ENCODE data around the gene ZNF584. TPM values are rescaled to one million over a fixed set of nuclear protein-coding genes. Genes with fewer than 3 reads are reported as not detected.
A peak's percentile ranks its signal among the peaks of the same experiment; 100 is the strongest.
"Not testable (repeated sequence)": the region's sequence is repeated elsewhere in the genome, so short reads cannot be mapped to it uniquely, and the experiment has no call there.

Gene ZNF584
- total and polyA plus RNA-seq, 4 experiments from 2014 or later = 6.6 to 10.7 (median 9.7) TPM

DNA sequence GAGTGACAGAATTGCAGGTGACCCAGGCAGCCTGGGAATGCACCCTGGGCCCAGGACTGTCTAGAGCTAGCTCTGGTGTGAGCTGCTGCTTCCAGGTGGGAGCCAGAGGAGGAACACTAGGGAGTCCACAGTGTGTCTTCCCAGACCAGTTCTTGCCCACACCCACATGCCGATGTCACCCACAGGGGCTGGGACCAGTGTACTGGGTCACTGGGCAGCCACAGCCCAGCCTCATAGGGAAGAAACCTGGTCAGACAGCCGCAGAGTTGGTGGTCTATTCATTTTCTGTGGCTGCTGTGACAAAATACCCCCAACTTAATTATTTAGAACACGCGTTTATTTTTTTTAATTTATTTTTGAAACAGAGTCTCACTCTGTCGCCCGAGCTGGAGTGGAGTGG, 9.9 kb upstream of the ZNF584 start:
- Histone ChIP-seq H3K27me3 (ENCODE audit: insufficient read depth, low read length) (peaks cover 11% of the 10 kb centered on the region), H3K27ac (ENCODE audit: low read depth, low read length) (no peak overlapping the region), H3K36me3 (ENCODE audit: insufficient read depth, low read length) (peaks cover 17% of the 10 kb centered on the region), H3K9me3 (ENCODE audit: control insufficient read depth in 1 of 2, low read length in 2 of 2) (no peaks in the 10 kb centered on the region), H3K4me1 (ENCODE audit: insufficient read depth, low read length) (peaks cover 24% of the 10 kb centered on the region), H3K4me3 (ENCODE audit: low read length in 2 of 2) (no peak overlapping the region)
- ChIA-PET POLR2A (ENCODE audit: partially characterized antibody) (no interaction called here), CTCF (ENCODE audit: partially characterized antibody) (no interaction called here)
- DNase-seq = no peak
- Mint-ChIP-seq H3K4me3 (no peak overlapping the region), H3K27ac (no peak overlapping the region), H3K27me3 (peaks cover 7 to 9% of the 10 kb centered on the region in 2 donors), H3K4me1 (peaks cover 6 to 23% (median 12%) of the 10 kb centered on the region in 4 donors), H3K9me3 (peaks cover 0 to 5% (median 0%) of the 10 kb centered on the region in 8 donors), H3K36me3 (peaks cover 14 to 18% of the 10 kb centered on the region in 2 donors)
- intact Hi-C loops (cut with micrococcal nuclease) = no loop called here

DNA sequence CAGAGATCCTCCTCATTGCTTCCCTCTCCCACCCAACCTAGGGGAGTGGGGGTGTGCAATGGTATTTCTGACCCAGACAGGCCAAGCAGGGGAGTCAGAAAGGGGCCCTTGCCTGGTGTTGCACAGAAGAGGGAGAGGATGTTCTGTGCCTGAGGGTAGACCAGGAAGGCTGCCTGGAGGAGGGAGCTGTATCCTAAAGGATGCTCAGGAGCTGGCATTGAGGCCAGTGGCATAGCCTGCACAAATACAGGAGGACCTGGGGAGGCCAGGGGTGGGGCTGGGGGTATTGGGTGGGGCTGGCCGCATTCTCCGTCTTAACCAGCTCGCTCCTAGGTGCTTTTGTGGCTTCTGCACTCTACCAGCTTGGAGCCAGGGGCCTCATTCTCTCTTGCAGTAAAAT, 8.5 kb upstream of the ZNF584 start:
- peaks cover 3% of the 10 kb centered on the region for H3K36me3 ChIP-seq (ENCODE audit: insufficient read depth, low read length)
- H3K4me3 ChIP-seq (ENCODE audit: low read length in 2 of 2) = no peak overlapping the region
- no peak for DNase-seq
- H3K27ac ChIP-seq (ENCODE audit: low read depth, low read length) = no peak overlapping the region
- peaks cover 5 to 20% (median 10%) of the 10 kb centered on the region in 4 donors for H3K4me1 Mint-ChIP-seq
- peaks cover 7 to 9% of the 10 kb centered on the region in 2 donors for H3K27me3 Mint-ChIP-seq
- peaks cover 0 to 5% (median 0%) of the 10 kb centered on the region in 8 donors for H3K9me3 Mint-ChIP-seq
- intact Hi-C loops (cut with micrococcal nuclease) = loop anchor here (2.0 kb wide), 2 partner anchors 73 to 217 kb away; partner anchors contain the start of genes ZNF274 and ZSCAN22
- peaks cover 24% of the 10 kb centered on the region for H3K4me1 ChIP-seq (ENCODE audit: insufficient read depth, low read length)
- H3K27me3 ChIP-seq (ENCODE audit: insufficient read depth, low read length) = peaks cover 11% of the 10 kb centered on the region
- CTCF ChIA-PET (ENCODE audit: partially characterized antibody) = no interaction called here
- no peaks in the 10 kb centered on the region for H3K9me3 ChIP-seq (ENCODE audit: control insufficient read depth in 1 of 2, low read length in 2 of 2)
- POLR2A ChIA-PET (ENCODE audit: partially characterized antibody) = interaction anchor here (0.9 to 2.0 kb wide), 6 partner anchors 9 to 55 kb away, joined by 3 to 7 read pairs (median 4); partner anchors contain the start of genes ZNF132 and ZNF584
- peaks cover 2 to 4% of the 10 kb centered on the region in 2 donors for H3K36me3 Mint-ChIP-seq
- peak overlapping the region in 3 of 8 donors; percentile 52 to 66 (median 57) for H3K4me3 Mint-ChIP-seq
- peak overlapping the region in 5 of 7 donors; percentile 10 to 71 (median 42) for H3K27ac Mint-ChIP-seq

DNA sequence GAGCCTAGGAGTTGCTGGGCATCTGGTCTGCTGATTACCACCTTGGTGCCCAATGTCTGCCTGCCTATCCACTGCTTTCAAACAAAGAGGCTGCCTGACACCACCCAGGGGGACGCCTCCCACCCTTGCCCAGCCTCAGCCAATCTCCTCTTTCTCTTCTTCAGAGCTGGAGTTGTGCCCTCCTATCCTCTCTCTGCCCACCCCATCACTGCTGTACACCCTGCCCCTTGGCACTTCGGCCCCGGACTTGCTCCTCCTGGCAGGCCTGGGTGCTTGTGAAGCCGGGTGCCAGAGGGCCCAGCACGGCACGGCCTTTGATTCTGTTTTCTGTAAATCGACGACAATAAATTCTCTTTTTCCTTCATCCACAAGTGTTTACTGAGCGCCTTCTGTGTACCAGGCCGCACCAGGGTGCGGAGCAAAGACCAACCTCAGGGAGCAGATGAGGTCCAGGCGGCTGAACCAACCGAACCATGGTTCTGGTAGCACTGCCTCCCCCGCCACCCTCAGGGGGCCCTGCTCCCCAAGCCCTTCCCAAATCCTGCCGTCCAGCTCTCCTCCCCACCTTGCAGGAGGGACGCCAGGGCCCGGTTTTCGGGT, 8.0 kb upstream of the ZNF584 start:
- Mint-ChIP-seq H3K4me3 (peak overlapping the region; percentile 87 to 97 (median 91)), H3K27me3 (peaks cover 7 to 9% of the 10 kb centered on the region in 2 donors), H3K4me1 (peaks cover 5 to 20% (median 10%) of the 10 kb centered on the region in 4 donors), H3K36me3 (peaks cover 0 to 3% of the 10 kb centered on the region in 2 donors), H3K27ac (peak overlapping the region in 3 of 7 donors; percentile 89 to 99 (median 97)), H3K9me3 (peaks cover 0 to 5% (median 0%) of the 10 kb centered on the region in 8 donors)
- no peak for DNase-seq
- H3K4me3 ChIP-seq (ENCODE audit: low read length in 2 of 2) = peak overlapping the region; percentile 57 to 59
- peak overlapping the region; percentile 74 for H3K27ac ChIP-seq (ENCODE audit: low read depth, low read length)
- H3K36me3 ChIP-seq (ENCODE audit: insufficient read depth, low read length) = no peaks in the 10 kb centered on the region
- ChIA-PET CTCF (ENCODE audit: partially characterized antibody) (no interaction called here), POLR2A (ENCODE audit: partially characterized antibody) (interaction anchor here (0.9 to 2.0 kb wide), 6 partner anchors 8 to 55 kb away, joined by 3 to 7 read pairs (median 4); partner anchors contain the start of genes ZNF132 and ZNF584)
- H3K4me1 ChIP-seq (ENCODE audit: insufficient read depth, low read length) = peaks cover 24% of the 10 kb centered on the region
- intact Hi-C loops (cut with micrococcal nuclease) = loop anchor here (2.0 kb wide), 2 partner anchors 74 to 218 kb away; partner anchors contain the start of genes ZNF274 and ZSCAN22
- no peaks in the 10 kb centered on the region for H3K9me3 ChIP-seq (ENCODE audit: control insufficient read depth in 1 of 2, low read length in 2 of 2)
- H3K27me3 ChIP-seq (ENCODE audit: insufficient read depth, low read length) = peaks cover 11% of the 10 kb centered on the region

DNA sequence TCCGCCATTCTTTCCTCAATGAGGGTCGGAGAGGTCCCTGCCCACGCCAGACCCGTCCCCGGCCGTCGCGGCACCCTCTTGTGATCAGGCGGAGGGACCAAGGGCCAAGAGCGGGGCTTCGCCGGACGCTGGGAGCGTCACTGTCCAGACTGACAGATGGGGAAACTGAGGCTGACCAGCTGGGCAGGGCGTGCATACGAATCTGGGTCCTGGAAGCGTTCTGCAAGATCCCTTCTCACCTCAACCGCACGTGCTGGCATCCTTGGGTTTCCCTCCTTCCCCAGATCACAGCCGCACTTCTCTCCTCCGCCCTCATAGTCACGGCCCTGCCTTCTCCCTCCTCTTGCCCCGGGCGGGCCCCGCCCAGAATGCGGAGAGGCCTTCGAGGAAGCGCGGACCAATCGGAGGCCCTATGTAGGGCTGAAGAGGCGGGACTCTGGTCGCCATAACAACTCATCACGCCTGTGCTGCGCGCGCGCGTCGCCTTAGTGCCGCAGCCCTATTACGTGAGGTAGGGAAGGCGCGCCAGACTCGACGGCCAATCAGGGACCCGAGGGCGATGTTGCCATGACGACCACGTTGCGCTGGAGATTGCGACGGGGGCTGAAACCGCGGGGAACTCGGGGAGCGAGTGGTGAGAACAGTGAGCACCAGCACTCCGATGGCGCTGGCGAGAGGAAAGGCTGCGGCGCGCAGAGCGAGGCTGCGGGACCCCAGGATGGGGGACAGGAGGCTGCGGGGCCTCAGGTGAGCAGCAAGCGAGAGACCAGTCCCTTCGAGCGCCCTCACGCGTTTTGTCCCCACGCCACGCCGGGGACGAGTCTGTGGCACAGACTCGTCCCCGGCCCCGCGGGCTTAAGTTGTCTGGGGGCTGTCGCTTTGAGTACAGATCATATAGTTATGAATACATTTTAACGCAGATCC, 7.3 kb upstream of the ZNF584 start:
- Histone ChIP-seq H3K9me3 (ENCODE audit: control insufficient read depth in 1 of 2, low read length in 2 of 2) (no peaks in the 10 kb centered on the region), H3K27ac (ENCODE audit: low read depth, low read length) (peak overlapping the region; percentile 74), H3K27me3 (ENCODE audit: insufficient read depth, low read length) (peaks cover 8% of the 10 kb centered on the region), H3K4me3 (ENCODE audit: low read length in 2 of 2) (peak overlapping the region; percentile 57 to 59), H3K4me1 (ENCODE audit: insufficient read depth, low read length) (peaks cover 20% of the 10 kb centered on the region), H3K36me3 (ENCODE audit: insufficient read depth, low read length) (no peaks in the 10 kb centered on the region)
- DNase-seq = peak; percentile 98 to 100 (median 99)
- H3K4me3 Mint-ChIP-seq = peak overlapping the region; percentile 87 to 97 (median 91)
- POLR2A ChIA-PET (ENCODE audit: partially characterized antibody) = interaction anchor here (0.9 to 2.0 kb wide), 6 partner anchors 7 to 56 kb away, joined by 3 to 7 read pairs (median 4); partner anchors contain the start of genes ZNF132 and ZNF584
- H3K4me1 Mint-ChIP-seq = peaks cover 5 to 20% (median 10%) of the 10 kb centered on the region in 4 donors
- peak overlapping the region; percentile 89 to 99 (median 97) for H3K27ac Mint-ChIP-seq
- intact Hi-C loops (cut with micrococcal nuclease) = loop anchor here (1.0 to 2.0 kb wide), 11 partner anchors 14 to 218 kb away; partner anchors contain the start of genes ERVK3-1, MZF1, RPS5 and ZNF132
- H3K9me3 Mint-ChIP-seq = peaks cover 0 to 4% (median 0%) of the 10 kb centered on the region in 8 donors
- CTCF ChIA-PET (ENCODE audit: partially characterized antibody) = no interaction called here
- H3K36me3 Mint-ChIP-seq = peaks cover 0 to 3% of the 10 kb centered on the region in 2 donors
- H3K27me3 Mint-ChIP-seq = peaks cover 6 to 9% of the 10 kb centered on the region in 2 donors

DNA sequence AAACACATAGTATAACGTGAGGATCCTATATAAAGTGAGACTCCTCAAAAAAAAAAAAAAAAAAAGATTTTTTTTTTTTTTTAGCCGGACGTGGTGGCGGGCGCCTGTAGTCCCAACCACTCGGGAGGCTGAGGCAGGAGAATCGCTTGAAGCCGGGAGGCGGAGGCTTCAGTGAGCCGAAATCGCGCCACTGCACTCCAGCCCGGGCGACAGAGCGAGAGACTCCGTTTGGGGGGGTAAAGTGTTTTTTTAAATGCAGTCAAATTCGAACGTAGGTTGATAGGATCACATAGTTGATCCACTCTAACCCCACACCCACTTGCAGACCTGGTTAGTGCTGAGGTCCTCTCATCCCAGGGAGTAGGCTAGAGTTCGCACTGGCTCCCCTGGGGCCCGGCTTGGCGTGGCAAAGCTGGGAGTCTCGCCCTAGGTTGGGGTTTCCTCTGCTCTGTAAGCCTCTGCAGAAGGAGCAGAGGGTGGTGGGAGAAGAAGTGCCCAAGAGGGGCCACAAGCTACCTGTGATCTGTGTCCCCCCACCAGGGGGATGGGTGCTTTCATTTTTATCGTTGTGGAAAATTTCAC, 6.5 kb upstream of the ZNF584 start:
- peak overlapping the region in 4 of 7 donors; percentile 31 to 97 (median 93) for H3K27ac Mint-ChIP-seq
- CTCF ChIA-PET (ENCODE audit: partially characterized antibody) = interaction anchor here (1.6 kb wide), 1 partner anchor 42 kb away, joined by 3 read pairs; no protein-coding TSS in a partner anchor
- H3K4me3 ChIP-seq (ENCODE audit: low read length in 2 of 2) = peak overlapping the region; percentile 43 to 46

DNA sequence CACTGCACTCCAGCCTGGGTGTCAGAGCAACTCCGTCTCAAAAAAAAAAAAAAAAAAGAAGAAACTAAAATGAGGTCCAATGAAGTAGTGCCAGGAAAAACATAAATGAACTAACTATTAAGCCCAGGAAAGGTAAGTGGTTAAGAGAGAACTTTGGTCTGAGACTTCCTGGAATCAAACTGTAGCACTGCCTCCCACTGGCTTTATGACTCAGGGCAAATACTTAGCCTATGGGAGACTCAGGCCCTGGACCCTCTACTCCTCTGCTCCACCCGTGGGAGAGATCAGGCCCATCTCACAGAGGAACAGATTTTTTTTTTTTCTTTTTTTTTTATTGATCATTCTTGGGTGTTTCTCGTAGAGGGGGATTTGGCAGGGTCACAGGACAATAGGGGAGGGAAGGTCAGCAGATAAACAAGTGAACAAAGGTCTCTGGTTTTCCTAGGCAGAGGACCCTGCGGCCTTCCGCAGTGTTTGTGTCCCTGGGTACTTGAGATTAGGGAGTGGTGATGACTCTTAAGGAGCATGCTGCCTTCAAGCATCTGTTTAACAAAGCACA, 4.5 kb upstream of the ZNF584 start:
- H3K9me3 Mint-ChIP-seq; H3K4me3 Mint-ChIP-seq; H3K9me3 ChIP-seq (ENCODE audit: control insufficient read depth in 1 of 2, low read length in 2 of 2); H3K4me3 ChIP-seq (ENCODE audit: low read length in 2 of 2); H3K27me3 ChIP-seq (ENCODE audit: insufficient read depth, low read length); intact Hi-C loops (cut with micrococcal nuclease); H3K27ac ChIP-seq (ENCODE audit: low read depth, low read length); H3K36me3 Mint-ChIP-seq; H3K36me3 ChIP-seq (ENCODE audit: insufficient read depth, low read length); H3K27me3 Mint-ChIP-seq; DNase-seq: not testable (repeated sequence)
- Mint-ChIP-seq H3K27ac (peak overlapping the region in 2 of 7 donors; percentile 12 to 19), H3K4me1 (peaks cover 16 to 46% (median 31%) of the 10 kb centered on the region in 4 donors)
- POLR2A ChIA-PET (ENCODE audit: partially characterized antibody) = interaction anchor here (1.0 kb wide), 1 partner anchor 18 kb away, joined by 3 read pairs; no protein-coding TSS in a partner anchor
- CTCF ChIA-PET (ENCODE audit: partially characterized antibody) = interaction anchor here (1.6 kb wide), 1 partner anchor 40 kb away, joined by 3 read pairs; no protein-coding TSS in a partner anchor
- peaks cover 35% of the 10 kb centered on the region for H3K4me1 ChIP-seq (ENCODE audit: insufficient read depth, low read length)

More for the DNA sequence above, 6.5 kb upstream of the ZNF584 start:
- peaks cover 6 to 9% of the 10 kb centered on the region in 2 donors for H3K27me3 Mint-ChIP-seq
- H3K4me1 Mint-ChIP-seq = peaks cover 8 to 27% (median 15%) of the 10 kb centered on the region in 4 donors
- Histone ChIP-seq H3K27ac (ENCODE audit: low read depth, low read length) (peak overlapping the region; percentile 74), H3K27me3 (ENCODE audit: insufficient read depth, low read length) (peaks cover 6% of the 10 kb centered on the region), H3K36me3 (ENCODE audit: insufficient read depth, low read length) (no peaks in the 10 kb centered on the region), H3K4me1 (ENCODE audit: insufficient read depth, low read length) (peaks cover 23% of the 10 kb centered on the region), H3K9me3 (ENCODE audit: control insufficient read depth in 1 of 2, low read length in 2 of 2) (no peaks in the 10 kb centered on the region)
- DNase-seq = no peak
- peak overlapping the region in 6 of 8 donors; percentile 26 to 97 (median 91) for H3K4me3 Mint-ChIP-seq
- intact Hi-C loops (cut with micrococcal nuclease) = loop anchor here (1.0 to 2.0 kb wide), 11 partner anchors 15 to 219 kb away; partner anchors contain the start of genes ERVK3-1, MZF1, RPS5 and ZNF132
- H3K36me3 Mint-ChIP-seq = peaks cover 0 to 3% of the 10 kb centered on the region in 2 donors
- POLR2A ChIA-PET (ENCODE audit: partially characterized antibody) = interaction anchor here (1.0 kb wide), 1 partner anchor 54 kb away, joined by 4 read pairs; no protein-coding TSS in a partner anchor
- peaks cover 0 to 3% (median 0%) of the 10 kb centered on the region in 8 donors for H3K9me3 Mint-ChIP-seq

Data from CD4-positive, alpha-beta memory T cell (primary cell).